GM12874 (cell line): ENCODE measurements around the gene TMEM239.

ENCODE experiments used
- TF ChIP-seq, protein P1 (sequence below): IDR thresholded peaks from 2 replicates; pipeline ENCODE4 v1.5.1; 2011; ENCODE audit warnings: low read depth, mild to moderate bottlenecking, control low read depth, low read length, moderate library complexity; ENCODE audit not compliant: insufficient read depth

The TMEM239 gene

DNA sequence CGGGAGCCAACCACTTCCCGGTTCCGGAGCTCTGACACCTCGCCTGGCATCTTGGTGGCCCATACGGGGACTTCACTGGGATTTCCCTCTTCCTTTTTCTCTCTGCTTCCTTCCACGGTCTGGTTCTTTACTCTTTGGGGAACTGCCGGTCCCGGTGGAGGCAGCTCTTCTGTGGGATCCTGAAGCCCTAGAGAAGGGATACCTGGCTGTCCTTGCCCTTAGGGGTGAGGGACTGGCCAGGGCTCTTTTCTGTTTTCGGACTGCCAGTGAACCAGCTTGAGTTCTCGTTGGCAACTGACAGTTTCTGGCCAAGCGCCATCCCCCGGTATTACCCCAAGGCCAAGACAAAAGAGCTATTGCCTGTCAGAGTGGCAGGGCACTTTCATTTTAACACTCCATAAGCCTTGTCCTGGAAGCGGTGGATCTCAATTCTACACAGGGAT, 14.9 kb upstream of the TMEM239 start:
- TF ChIP-seq, protein P1, sequence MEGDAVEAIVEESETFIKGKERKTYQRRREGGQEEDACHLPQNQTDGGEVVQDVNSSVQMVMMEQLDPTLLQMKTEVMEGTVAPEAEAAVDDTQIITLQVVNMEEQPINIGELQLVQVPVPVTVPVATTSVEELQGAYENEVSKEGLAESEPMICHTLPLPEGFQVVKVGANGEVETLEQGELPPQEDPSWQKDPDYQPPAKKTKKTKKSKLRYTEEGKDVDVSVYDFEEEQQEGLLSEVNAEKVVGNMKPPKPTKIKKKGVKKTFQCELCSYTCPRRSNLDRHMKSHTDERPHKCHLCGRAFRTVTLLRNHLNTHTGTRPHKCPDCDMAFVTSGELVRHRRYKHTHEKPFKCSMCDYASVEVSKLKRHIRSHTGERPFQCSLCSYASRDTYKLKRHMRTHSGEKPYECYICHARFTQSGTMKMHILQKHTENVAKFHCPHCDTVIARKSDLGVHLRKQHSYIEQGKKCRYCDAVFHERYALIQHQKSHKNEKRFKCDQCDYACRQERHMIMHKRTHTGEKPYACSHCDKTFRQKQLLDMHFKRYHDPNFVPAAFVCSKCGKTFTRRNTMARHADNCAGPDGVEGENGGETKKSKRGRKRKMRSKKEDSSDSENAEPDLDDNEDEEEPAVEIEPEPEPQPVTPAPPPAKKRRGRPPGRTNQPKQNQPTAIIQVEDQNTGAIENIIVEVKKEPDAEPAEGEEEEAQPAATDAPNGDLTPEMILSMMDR: no peak

DNA sequence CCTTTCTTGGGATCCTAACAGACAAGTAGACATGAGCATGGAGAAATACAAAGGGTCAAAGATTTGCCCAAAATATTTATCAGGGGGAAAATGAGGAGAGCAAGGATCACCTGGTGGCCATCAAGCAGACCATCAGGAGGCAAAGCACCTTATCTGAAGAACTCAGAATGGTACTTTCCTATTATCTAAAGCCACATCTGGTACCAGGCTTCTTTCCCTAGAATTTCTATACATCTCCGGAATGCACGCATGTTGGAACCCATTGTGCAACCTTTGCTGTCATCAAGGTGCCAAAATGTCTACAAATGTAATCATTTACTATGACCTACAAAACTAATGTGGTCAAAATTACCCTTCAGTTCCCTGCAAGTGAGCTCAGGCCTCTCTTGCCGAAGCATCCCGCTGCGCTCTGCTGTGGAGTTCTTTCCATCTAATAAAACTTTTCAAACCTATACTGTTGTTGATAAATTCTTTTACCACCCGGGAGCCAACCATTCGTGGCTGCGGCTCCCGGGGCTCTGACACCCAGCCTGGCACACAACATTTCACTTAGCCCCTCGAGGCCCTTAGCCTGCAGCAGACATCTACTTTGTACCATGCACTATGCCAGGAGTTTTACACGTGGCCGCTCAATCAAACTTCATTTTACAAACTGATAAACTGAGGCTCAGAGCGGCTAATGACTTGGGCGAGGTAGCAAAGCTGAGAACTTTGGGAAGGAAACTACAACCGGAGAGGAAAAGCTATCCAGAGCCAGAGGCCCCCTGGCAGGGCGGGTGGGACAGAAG, 11.9 kb upstream of the TMEM239 start:
- TF ChIP-seq, protein P1: no peak

DNA sequence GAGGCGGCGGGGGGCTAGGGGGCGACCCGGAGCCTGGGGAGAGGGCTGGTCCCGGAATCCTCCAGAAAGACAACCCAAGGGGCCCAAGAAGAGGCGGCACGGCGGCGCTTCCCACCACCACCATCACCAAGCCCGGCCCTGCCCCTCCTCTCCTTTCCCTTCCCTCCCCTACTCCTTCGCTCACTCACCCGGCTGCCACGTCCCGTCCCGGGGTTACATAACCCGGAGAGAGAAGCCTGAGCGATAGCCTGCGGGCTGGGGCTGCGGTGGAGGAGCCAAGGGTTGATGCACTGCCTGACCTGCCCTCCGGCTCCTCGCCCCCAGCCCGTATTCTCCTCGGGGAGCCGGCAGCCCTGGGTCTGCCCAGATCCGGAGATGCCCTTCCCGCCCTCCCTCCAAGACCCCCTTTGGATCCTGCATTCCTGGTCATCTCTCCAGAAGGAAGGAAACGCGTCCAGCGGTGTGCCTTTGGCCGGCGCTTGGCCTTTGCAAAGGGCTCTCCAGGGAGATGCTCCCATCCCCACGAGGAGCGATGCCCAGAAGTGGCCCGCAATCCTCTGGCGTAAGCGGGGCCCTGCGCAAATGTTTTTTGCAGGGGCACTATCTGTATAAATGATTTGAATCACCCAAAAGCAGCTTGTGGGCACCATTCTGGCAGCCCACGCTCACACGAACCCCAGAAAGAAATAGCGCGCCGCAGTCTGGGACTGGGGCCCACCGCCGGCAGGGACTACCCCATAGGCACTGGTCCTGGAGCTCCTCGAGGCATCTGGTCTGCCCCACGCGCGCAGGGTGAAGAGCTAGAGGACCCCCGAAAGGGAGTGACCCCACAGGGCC, 11.1 kb upstream of the TMEM239 start:
- TF ChIP-seq, protein P1: no peak

DNA sequence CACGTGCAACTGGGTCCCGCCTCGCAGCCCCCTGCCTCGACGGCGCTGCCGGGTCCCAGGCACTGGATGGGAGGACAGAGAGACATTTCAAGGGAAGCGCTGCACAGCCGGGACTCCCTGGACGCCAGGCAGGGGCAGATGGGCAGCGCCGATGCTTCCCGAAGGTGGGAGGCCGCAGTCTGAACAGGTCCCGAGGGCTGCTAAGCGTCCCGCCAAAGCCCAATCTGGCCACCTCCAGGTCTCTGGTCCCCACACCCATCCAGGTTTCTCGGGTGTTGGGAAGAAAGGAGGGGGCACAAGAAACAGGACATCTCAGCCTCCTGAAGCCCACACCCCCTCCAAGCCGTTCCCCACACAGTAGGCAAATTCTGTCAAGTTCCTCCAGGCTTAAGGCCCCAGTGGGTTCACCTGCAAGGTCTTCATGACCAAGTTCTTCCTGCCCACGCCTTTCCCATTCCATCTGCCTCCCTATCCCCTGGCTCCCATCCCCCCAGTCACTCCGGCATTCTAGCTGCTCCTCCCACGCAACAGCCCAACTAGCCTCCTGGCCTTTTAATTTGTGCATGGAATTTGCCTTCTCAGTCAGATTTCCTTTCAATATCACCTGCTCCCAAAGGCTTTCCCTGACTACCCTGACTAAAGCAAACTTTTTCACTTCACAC, 10.3 kb upstream of the TMEM239 start:
- TF ChIP-seq, protein P1: no peak

DNA sequence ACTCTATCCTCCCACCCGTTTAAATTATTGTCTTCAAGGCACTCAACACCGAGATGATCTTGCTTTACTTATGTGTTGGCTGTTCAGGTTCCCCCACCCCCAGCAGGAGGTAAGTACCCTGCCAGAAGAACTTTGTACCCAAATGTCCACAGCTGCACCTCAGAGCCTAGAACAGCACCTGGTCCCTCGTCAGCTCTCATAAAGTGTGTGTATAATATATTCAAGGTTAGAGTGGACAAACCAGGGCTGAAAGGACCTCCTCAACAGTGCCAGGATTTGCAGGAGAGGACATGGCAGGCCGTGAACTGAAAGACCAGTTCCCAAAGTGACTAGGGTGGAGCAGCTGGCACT, 9.8 kb upstream of the TMEM239 start:
- TF ChIP-seq, protein P1: no peak

DNA sequence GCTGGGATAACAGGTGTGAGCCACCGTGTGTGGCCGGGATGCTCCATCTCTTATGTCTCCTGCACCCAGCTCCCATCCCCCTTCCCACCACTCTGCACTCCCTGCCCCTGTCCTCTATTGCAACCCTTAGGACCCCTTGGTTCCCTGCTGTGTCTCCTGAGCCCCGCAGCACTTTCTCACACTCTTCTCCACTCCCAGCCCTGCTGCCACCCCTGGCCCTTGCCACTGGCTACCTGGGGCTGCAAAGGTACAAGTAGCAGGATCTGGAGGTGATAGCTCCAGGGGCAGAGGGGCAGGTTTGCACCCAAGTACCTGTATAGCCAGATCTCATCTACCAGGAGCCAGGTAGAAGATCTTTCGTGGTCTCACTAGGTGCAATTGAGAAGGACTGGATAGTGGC, 9.1 kb upstream of the TMEM239 start:
- TF ChIP-seq, protein P1: no peak

DNA sequence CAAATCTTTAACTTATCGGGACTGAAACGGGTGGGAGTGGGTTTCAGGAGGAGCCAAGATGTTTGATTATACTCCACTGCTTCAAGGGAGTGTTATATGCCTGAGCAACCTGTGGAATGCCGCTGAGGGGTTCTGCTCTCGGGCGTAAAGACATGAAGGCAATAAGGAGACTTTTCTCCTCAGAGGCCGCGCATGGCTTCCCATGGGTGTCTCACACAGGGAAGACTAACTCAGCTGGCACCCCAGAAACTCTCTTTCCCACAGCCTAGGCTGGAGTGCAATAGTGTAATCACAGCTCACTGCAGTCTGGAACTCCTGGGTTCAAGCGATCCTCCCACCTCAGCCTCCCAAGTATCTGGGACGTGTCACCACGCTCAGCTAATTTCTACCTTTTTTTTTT, 6.5 kb upstream of the TMEM239 start:
- TF ChIP-seq, protein P1: no peak
